Sigmoid colon (tissue), 4 donors: ENCODE data around the gene RPL12.

Experiments
- EP300 ChIP-seq, 4 donors: sonication (generic); formaldehyde crosslinking; IDR thresholded peaks; one replicate each; pipeline ENCODE4 v1.6.1; 2017; ENCODE audit warnings: antibody characterized with exemption in 4 of 4
- POLR2A ChIP-seq, 2 donors: fragments of 450-650 bp; IDR thresholded peaks; one replicate each; pipeline ENCODE4 v1.6.1; 2016; ENCODE audit warnings: antibody characterized with exemption in 2 of 2, mild to moderate bottlenecking in 2 of 2, moderate library complexity in 2 of 2
- POLR2AphosphoS5 ChIP-seq, 4 donors: sonication (generic); formaldehyde crosslinking; IDR thresholded peaks; one replicate each; pipeline ENCODE4 v1.6.1; 2017; ENCODE audit warnings: antibody characterized with exemption in 4 of 4
- TF ChIP-seq, protein P1 (sequence below), 4 experiments: fragments of 450-650 bp in 3 of 4; fragments of 200-600 bp in 1 of 4; IDR thresholded peaks; one replicate each; pipeline ENCODE4 v1.5.1; 2016 to 2019; ENCODE audit warnings: antibody characterized with exemption in 4 of 4, mild to moderate bottlenecking in 3 of 4, moderate library complexity in 2 of 4

GRCh38 chr9:127500862-127501261, 49.7 kb upstream of the RPL12 start:
- no peak for TF ChIP-seq EP300 (IDR thresholded peaks at IDR 0.05)
- TF ChIP-seq, protein P1, sequence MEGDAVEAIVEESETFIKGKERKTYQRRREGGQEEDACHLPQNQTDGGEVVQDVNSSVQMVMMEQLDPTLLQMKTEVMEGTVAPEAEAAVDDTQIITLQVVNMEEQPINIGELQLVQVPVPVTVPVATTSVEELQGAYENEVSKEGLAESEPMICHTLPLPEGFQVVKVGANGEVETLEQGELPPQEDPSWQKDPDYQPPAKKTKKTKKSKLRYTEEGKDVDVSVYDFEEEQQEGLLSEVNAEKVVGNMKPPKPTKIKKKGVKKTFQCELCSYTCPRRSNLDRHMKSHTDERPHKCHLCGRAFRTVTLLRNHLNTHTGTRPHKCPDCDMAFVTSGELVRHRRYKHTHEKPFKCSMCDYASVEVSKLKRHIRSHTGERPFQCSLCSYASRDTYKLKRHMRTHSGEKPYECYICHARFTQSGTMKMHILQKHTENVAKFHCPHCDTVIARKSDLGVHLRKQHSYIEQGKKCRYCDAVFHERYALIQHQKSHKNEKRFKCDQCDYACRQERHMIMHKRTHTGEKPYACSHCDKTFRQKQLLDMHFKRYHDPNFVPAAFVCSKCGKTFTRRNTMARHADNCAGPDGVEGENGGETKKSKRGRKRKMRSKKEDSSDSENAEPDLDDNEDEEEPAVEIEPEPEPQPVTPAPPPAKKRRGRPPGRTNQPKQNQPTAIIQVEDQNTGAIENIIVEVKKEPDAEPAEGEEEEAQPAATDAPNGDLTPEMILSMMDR (IDR thresholded peaks at IDR 0.05): no peak
- TF ChIP-seq POLR2AphosphoS5 (IDR thresholded peaks at IDR 0.05): no peak
- no peak for TF ChIP-seq POLR2A (IDR thresholded peaks at IDR 0.05)
